ENCODE data around the gene FOXP3. TPM values are rescaled to one million over a fixed set of nuclear protein-coding genes. Genes with fewer than 3 reads are reported as not detected.

The FOXP3 gene
- total RNA-seq, 1 donor from 2014 or later, result 1.5 TPM

GRCh38 chrX:49284212-49284611 lies 19.7 kb upstream of the FOXP3 start:
- DNase-seq (ENCODE audit: extremely low spot score in 2 of 2), result no peak
- intact Hi-C loops (cut with DNase I), result no loop called here
- Histone ChIP-seq H3K27me3 (no peaks in the 10 kb centered on the region), H3K27ac (no peak overlapping the region), H3K4me3 (no peak overlapping the region), H3K36me3 (peaks cover 0 to 6% of the 10 kb centered on the region in 2 donors), H3K9me3 (no peaks in the 10 kb centered on the region), H3K4me1 (no peaks in the 10 kb centered on the region)
- TF ChIP-seq, protein P1, sequence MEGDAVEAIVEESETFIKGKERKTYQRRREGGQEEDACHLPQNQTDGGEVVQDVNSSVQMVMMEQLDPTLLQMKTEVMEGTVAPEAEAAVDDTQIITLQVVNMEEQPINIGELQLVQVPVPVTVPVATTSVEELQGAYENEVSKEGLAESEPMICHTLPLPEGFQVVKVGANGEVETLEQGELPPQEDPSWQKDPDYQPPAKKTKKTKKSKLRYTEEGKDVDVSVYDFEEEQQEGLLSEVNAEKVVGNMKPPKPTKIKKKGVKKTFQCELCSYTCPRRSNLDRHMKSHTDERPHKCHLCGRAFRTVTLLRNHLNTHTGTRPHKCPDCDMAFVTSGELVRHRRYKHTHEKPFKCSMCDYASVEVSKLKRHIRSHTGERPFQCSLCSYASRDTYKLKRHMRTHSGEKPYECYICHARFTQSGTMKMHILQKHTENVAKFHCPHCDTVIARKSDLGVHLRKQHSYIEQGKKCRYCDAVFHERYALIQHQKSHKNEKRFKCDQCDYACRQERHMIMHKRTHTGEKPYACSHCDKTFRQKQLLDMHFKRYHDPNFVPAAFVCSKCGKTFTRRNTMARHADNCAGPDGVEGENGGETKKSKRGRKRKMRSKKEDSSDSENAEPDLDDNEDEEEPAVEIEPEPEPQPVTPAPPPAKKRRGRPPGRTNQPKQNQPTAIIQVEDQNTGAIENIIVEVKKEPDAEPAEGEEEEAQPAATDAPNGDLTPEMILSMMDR (IDR thresholded peaks at IDR 0.05), result no peak
- TF ChIP-seq POLR2AphosphoS5 (IDR thresholded peaks at IDR 0.05; ENCODE audit: insufficient read depth in 1 of 2, low read depth in 1 of 2) (no peak), POLR2A (IDR thresholded peaks at IDR 0.05) (no peak)

DNA sequence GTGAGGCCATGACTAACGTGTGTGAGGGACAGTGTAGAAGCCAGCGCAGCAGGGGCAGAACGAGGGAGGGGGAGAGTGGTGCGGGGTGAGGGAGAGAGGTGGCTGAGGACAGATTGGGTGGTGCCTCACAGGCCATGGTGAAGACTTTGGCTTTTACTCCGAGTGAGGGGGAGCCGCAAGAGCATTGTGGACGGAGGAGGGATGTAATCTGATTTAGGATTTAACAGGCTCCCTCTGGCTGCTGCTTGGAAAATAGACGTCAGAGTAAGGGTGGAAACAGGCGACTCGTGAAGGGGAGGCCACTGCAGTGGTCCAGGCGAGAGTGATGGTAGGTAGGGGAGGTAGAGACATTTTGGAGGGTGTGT lies 18.1 kb upstream of the FOXP3 start:
- no peak overlapping the region for H3K4me3 ChIP-seq
- H3K9me3 ChIP-seq, result no peaks in the 10 kb centered on the region
- H3K4me1 ChIP-seq, result peaks cover under 1% of the 10 kb centered on the region
- no peak overlapping the region for H3K27ac ChIP-seq
- no peak for TF ChIP-seq POLR2AphosphoS5 (IDR thresholded peaks at IDR 0.05; ENCODE audit: insufficient read depth in 1 of 2, low read depth in 1 of 2)
- TF ChIP-seq POLR2A (IDR thresholded peaks at IDR 0.05), result no peak
- TF ChIP-seq, protein P1 (IDR thresholded peaks at IDR 0.05), result no peak
- peaks cover 0 to 6% of the 10 kb centered on the region in 2 donors for H3K36me3 ChIP-seq
- DNase-seq (ENCODE audit: extremely low spot score in 2 of 2), result no peak
- intact Hi-C loops (cut with DNase I), result no loop called here
- no peaks in the 10 kb centered on the region for H3K27me3 ChIP-seq

DNA sequence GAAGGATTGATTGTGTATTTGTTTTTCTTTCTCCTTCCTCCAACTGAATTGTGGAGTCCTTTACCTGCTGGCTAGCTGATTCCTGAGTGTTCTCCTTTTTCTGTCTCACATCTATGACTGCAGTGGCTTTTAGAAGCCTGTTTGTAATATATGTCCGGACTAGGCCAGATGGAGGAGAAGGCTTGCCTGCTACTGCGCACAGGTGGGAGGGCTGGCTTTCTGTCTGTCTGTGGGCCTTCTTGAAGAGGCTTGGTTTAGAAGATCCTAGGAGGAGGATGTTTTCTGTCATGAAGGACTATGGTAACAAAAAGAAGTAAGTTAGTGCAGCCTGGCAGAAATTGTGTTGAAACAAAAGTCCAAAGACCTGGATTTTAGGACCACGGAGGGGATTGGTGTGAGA lies 13.6 kb upstream of the FOXP3 start:
- Histone ChIP-seq H3K36me3 (no peaks in the 10 kb centered on the region), H3K9me3 (no peaks in the 10 kb centered on the region), H3K27ac (no peak overlapping the region), H3K4me1 (peaks cover 11% of the 10 kb centered on the region), H3K27me3 (no peaks in the 10 kb centered on the region), H3K4me3 (no peak overlapping the region)
- TF ChIP-seq, protein P1 (IDR thresholded peaks at IDR 0.05), result no peak
- TF ChIP-seq POLR2A (IDR thresholded peaks at IDR 0.05) (no peak), POLR2AphosphoS5 (IDR thresholded peaks at IDR 0.05; ENCODE audit: insufficient read depth in 1 of 2, low read depth in 1 of 2) (no peak)
- intact Hi-C loops (cut with DNase I), result no loop called here
- no peak for DNase-seq (ENCODE audit: extremely low spot score in 2 of 2)

DNA sequence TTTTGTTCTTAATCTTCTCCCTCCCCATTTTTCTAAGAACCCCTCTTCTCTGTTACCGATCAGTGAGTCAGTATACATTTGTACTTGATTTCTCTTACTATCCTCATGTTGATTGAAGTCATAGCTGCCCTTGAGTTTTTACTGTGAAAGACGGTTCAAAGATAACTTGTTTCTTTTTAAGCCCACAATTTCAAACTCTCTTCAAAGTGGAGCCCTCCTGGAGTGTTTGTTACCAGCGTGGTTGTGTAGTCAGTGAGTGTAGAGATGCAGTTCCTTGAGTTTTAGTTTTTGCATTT lies 13.0 kb upstream of the FOXP3 start:
- intact Hi-C loops (cut with DNase I), result no loop called here
- DNase-seq (ENCODE audit: extremely low spot score in 2 of 2), result no peak
- Histone ChIP-seq H3K27ac (no peak overlapping the region), H3K4me3 (no peak overlapping the region), H3K9me3 (no peaks in the 10 kb centered on the region), H3K36me3 (no peaks in the 10 kb centered on the region), H3K27me3 (no peaks in the 10 kb centered on the region), H3K4me1 (peaks cover 13% of the 10 kb centered on the region)
- TF ChIP-seq POLR2A (IDR thresholded peaks at IDR 0.05) (no peak), POLR2AphosphoS5 (IDR thresholded peaks at IDR 0.05; ENCODE audit: insufficient read depth in 1 of 2, low read depth in 1 of 2) (no peak)
- TF ChIP-seq, protein P1 (IDR thresholded peaks at IDR 0.05), result no peak

- no peaks in the 10 kb centered on the region for H3K27me3 ChIP-seq
- peak in 1 of 2 donors; percentile 67 for DNase-seq (ENCODE audit: extremely low spot score in 2 of 2)
- TF ChIP-seq, protein P1 (IDR thresholded peaks at IDR 0.05), result no peak
- TF ChIP-seq POLR2AphosphoS5 (IDR thresholded peaks at IDR 0.05; ENCODE audit: insufficient read depth in 1 of 2, low read depth in 1 of 2) (no peak), POLR2A (IDR thresholded peaks at IDR 0.05) (no peak)
- no peaks in the 10 kb centered on the region for H3K36me3 ChIP-seq
- H3K4me3 ChIP-seq, result no peak overlapping the region
- no peaks in the 10 kb centered on the region for H3K9me3 ChIP-seq
- peaks cover 19% of the 10 kb centered on the region for H3K4me1 ChIP-seq
- intact Hi-C loops (cut with DNase I), result no loop called here
- no peak overlapping the region for H3K27ac ChIP-seq
Measured at GRCh38 chrX:49276671-49277534, 12.4 kb upstream of the FOXP3 start.

Measured in vagina (tissue), 2 donors.